Skeletal muscle satellite cell (primary cell): Measurements from ENCODE around the gene MCM3.

Source experiments
- H3K27me3 ChIP-seq: 2 replicates; pipeline ENCODE4 v1.7.0; 2013; ENCODE audit warnings: low read length; ENCODE audit not compliant: control insufficient read depth, insufficient read depth
- H3K36me3 ChIP-seq: 2 replicates; pipeline ENCODE4 v1.7.0; 2013; ENCODE audit warnings: mild to moderate bottlenecking, control low read depth, low read length; ENCODE audit not compliant: insufficient read depth
- H3K4me1 ChIP-seq: 2 replicates; pipeline ENCODE4 v1.7.0; 2013; ENCODE audit warnings: low read length; ENCODE audit not compliant: control insufficient read depth, insufficient read depth
- H3K4me2 ChIP-seq: 2 replicates; pipeline ENCODE4 v1.7.0; 2013; ENCODE audit warnings: mild to moderate bottlenecking, low read length
- H3K4me3 ChIP-seq: 2 replicates; pipeline ENCODE4 v1.7.0; 2013; ENCODE audit warnings: low read length
- H3K9ac ChIP-seq: 2 replicates; pipeline ENCODE4 v1.7.0; 2013; ENCODE audit warnings: mild to moderate bottlenecking, low read depth, low read length, moderate library complexity
- H3K9me3 ChIP-seq: replicated peaks from 2 replicates; pipeline ENCODE4 v1.7.0; 2013; ENCODE audit warnings: mild to moderate bottlenecking, control low read depth, low read length

The MCM3 gene

DNA sequence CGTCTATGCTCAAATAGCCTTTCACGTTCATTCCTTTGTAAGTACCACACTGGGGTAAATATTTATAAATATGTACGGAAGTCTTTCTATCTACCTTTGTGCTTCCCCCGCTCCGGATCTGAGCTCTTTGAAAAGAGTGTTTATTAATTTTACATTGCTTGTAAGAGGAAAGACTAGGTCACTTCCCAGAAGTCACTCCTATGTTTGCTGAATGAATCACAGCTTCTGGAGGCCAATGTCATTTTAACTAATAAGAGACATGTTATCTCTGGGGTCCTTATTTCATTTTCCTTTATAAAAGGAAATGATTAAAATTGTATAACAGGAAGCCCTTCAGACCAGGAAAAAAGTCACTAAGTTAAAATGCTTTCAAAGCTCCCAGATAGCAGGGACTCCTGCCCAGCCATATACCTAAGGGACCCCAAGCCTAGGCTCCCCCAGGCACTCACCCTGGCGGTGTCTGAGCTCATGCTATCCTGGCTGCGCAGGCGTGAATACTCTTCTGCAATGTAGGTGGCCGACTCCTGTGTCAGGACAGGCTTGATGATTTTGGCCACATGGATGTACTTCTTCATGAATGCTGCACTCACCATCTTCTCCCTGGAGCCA, 12.6 kb downstream of the MCM3 start:
- Histone ChIP-seq H3K4me2 (no peak overlapping the region), H3K4me3 (no peak overlapping the region), H3K9ac (no peak overlapping the region), H3K4me1 (no peaks in the 10 kb centered on the region), H3K9me3 (no peaks in the 10 kb centered on the region), H3K27me3 (no peaks in the 10 kb centered on the region), H3K36me3 (peaks cover 54% of the 10 kb centered on the region)

DNA sequence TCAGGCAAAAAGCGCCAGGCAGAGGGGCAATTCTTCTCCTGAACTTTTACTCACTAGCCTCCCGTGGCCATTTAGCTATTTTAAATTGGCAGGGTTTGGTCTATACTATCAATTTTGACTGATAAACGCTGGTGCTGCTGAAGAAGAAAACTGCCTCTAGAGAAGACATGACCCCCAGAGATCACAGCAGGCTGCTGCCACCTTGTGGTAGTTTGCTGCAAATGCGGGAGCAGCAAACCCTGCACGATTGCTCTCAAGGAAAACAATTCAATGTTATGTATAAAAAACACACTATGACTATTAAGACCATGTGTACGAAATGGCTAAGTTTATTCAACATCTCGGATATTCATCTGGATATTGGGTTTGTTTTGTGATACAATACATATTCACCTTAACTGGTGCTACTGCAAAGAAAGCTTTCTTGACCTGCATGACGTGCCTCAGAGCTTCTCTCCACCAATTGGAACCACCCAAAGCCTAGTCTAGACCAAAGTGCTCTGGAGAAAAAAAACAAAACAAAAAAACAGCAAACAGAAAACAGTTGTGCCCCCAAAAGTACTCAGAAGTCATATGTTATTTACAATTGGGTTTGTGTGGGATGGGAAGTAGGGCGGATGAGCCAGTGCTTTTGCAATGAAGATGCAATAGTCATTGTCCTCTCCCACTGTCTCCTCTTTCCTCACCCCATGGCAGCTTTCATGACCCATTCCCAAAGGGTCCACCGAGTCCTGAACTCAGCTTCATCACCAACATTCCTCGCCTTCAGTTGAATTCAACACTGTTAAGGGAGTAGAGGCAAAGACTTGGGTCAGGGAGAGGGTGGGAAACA, 20.6 kb downstream of the MCM3 start:
- Histone ChIP-seq H3K27me3 (no peaks in the 10 kb centered on the region), H3K4me2 (no peak overlapping the region), H3K4me3 (no peak overlapping the region), H3K4me1 (peaks cover 3% of the 10 kb centered on the region), H3K9ac (no peak overlapping the region), H3K36me3 (peaks cover 46% of the 10 kb centered on the region), H3K9me3 (no peaks in the 10 kb centered on the region)

DNA sequence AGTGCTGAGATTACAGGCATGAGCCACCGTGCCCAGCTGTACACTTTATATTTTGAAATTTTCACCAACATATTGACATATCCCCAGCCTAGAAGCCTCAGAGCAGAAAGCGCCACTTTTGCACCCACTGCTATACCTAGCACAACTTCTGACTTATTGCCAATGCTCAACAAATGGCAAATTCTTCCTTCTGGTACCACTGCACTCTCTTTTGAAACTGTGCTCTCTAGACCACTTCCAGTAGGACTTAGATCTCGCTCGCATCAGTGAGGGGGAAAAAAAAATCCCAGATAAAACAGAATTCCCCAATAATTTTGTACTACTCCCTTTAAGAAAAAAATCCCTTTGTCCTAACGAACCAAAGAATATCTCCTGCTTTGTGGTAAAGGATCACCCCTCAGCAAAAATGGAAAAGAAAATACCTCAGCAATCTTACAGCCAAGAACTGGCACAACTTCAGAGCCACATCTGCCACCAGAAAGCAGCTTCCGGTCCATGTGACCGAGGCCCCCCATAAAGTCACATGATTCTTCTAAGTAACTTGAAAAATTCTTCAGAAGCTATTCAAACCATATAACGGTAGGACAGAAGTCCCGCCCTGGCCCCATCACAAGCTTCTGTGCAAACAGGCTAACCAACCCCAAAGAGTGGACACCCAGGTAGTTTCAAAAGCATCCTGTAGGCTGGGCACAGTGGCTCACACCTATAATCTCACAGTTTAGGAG, 21.8 kb downstream of the MCM3 start:
- Histone ChIP-seq H3K9ac (no peak overlapping the region), H3K4me3 (no peak overlapping the region), H3K4me2 (no peak overlapping the region), H3K27me3 (no peaks in the 10 kb centered on the region), H3K36me3 (peaks cover 37% of the 10 kb centered on the region), H3K4me1 (peaks cover 3% of the 10 kb centered on the region), H3K9me3 (no peaks in the 10 kb centered on the region)

DNA sequence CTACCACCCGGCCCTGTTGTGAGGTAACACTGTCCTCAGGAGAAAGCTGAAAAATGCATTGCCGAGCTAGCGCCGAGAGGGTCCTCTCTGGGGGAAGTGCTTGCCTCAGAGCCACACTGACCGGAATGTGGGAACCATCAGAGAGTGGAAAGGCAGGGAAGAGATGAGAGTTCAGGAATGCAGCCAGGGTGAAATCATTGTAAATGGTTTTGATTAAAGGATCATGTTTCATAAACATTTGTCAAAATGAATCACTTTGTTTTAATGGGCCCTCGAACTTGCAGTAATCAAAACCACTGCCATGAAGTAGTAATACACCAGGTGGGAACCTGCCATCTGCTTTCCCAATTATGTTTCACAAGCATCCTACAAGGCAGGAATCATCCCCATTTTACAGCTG, 23.3 kb downstream of the MCM3 start:
- peaks cover 3% of the 10 kb centered on the region for H3K4me1 ChIP-seq
- H3K4me3 ChIP-seq = no peak overlapping the region
- H3K27me3 ChIP-seq = no peaks in the 10 kb centered on the region
- H3K9me3 ChIP-seq = no peaks in the 10 kb centered on the region
- H3K36me3 ChIP-seq = peaks cover 27% of the 10 kb centered on the region
- no peak overlapping the region for H3K9ac ChIP-seq
- no peak overlapping the region for H3K4me2 ChIP-seq

DNA sequence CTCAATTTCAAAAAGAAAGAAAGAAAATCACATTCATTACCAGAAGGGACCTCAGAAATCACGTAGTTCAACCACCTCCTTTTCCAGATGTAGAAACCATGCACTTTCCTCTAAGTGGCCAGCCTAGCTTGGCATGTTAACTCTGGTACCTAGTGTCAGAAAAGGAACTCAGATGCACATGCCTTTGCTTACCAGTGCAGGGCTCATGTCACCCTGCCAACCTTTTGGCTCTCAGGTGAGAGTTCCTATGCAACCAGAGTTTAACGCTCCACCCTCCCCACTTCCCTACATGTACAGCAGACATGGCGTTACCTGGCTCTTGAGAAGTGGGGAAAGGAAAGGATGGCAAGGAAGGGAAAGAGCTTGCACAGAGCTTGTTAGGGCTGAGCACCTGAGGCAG, 23.9 kb downstream of the MCM3 start:
- no peak overlapping the region for H3K9ac ChIP-seq
- peaks cover 21% of the 10 kb centered on the region for H3K36me3 ChIP-seq
- peaks cover under 1% of the 10 kb centered on the region for H3K27me3 ChIP-seq
- no peak overlapping the region for H3K4me3 ChIP-seq
- H3K4me2 ChIP-seq = no peak overlapping the region
- H3K4me1 ChIP-seq = peaks cover 3% of the 10 kb centered on the region
- H3K9me3 ChIP-seq = no peaks in the 10 kb centered on the region

DNA sequence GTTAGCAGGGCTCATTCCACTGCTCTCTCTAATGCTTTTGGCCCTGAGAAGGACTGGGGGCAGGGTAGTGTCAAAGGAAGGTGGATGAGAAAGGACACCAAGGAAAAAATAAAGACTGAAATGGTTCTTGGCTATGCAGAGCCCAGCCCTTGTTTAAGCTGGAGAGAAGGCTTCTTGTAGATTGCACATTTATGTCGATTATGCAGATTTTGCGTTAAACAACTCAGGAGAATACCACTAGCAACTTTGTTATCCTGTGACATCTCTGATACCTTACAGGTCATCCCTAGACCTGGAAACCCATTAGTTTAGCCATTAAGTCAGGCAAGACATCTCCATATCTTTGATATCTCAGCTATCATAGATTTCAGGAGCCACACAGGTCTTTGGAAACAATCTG, 29.1 kb downstream of the MCM3 start:
- Histone ChIP-seq H3K36me3 (no peaks in the 10 kb centered on the region), H3K4me3 (no peak overlapping the region), H3K9me3 (no peaks in the 10 kb centered on the region), H3K9ac (no peak overlapping the region), H3K4me2 (no peak overlapping the region), H3K4me1 (no peaks in the 10 kb centered on the region), H3K27me3 (peaks cover 49% of the 10 kb centered on the region)

DNA sequence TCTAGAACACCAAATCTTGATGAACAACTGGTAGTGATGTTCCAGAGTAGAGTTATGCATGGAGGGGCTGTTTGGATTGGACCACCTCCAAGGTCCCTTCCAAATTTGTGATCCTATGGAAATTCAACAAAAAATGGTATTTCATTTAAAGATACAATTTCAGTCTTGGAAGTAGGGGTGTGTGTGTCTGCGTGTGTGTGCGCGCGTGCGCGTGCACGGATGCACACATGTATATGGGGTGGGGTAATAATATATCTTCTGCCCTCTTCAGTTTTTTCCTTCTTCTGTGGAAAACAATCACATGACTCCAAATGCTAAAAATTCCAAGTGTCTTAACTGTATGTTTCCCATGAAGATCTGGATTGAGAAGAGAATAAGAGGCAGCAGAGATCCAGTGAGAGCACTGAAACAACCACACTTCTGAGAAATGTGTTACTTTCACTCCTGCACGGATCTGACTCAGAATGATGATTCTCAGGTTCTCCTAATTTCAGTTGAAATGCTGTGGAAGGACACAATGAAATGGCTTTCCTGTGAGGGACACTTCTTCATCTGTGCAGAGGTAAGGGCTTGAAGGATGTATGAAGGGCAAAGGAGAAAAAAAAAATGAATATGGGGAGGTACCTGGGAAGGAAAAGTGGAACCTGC, 29.7 kb downstream of the MCM3 start:
- peaks cover 55% of the 10 kb centered on the region for H3K27me3 ChIP-seq
- no peaks in the 10 kb centered on the region for H3K9me3 ChIP-seq
- no peak overlapping the region for H3K4me3 ChIP-seq
- H3K9ac ChIP-seq = no peak overlapping the region
- no peak overlapping the region for H3K4me2 ChIP-seq
- no peaks in the 10 kb centered on the region for H3K36me3 ChIP-seq
- H3K4me1 ChIP-seq = no peaks in the 10 kb centered on the region

DNA sequence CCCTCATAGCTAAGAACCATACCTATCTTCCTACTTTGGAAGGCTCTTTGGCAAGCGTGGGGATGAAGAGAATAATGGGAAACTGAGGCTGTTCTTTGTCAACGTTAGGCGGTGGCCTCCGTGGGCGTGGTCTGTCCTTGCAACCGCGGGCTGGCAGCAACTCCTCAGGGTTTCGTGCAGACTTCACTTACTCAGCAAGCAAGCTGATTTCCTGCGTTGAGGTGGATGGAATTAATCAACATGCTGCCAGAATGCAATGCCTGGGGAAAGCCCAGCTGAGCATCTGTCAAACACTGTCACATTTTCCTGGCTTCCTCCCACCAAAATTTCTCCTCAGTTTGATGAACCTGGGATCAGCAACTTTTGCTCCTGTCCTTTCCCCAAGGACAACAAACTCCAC, 31.0 kb downstream of the MCM3 start:
- no peak overlapping the region for H3K4me2 ChIP-seq
- H3K4me3 ChIP-seq = no peak overlapping the region
- no peaks in the 10 kb centered on the region for H3K9me3 ChIP-seq
- no peaks in the 10 kb centered on the region for H3K36me3 ChIP-seq
- no peak overlapping the region for H3K9ac ChIP-seq
- H3K4me1 ChIP-seq = no peaks in the 10 kb centered on the region
- H3K27me3 ChIP-seq = peaks cover 65% of the 10 kb centered on the region

DNA sequence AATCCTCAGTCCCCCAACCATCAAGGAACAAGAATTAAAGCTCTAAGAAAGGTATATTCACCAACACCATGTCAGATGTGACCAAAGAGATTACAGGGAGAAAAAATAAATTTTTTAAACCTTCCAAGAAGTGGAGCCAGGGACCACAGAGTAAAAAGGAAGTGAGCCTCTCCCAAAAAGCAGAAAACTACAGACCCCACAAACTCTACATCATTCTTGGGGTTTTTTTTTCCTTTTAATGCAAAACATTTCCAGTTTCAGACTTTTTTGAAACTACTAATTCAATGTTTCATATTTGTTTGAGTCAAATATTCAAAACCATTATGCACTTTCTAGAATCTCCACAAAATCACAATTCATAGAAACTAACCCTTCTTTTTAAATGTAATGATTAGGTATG, 33.4 kb downstream of the MCM3 start:
- no peak overlapping the region for H3K4me3 ChIP-seq
- H3K4me1 ChIP-seq = no peaks in the 10 kb centered on the region
- H3K27me3 ChIP-seq = peaks cover 83% of the 10 kb centered on the region
- H3K9ac ChIP-seq = no peak overlapping the region
- no peaks in the 10 kb centered on the region for H3K9me3 ChIP-seq
- H3K36me3 ChIP-seq = no peaks in the 10 kb centered on the region
- H3K4me2 ChIP-seq = no peak overlapping the region

DNA sequence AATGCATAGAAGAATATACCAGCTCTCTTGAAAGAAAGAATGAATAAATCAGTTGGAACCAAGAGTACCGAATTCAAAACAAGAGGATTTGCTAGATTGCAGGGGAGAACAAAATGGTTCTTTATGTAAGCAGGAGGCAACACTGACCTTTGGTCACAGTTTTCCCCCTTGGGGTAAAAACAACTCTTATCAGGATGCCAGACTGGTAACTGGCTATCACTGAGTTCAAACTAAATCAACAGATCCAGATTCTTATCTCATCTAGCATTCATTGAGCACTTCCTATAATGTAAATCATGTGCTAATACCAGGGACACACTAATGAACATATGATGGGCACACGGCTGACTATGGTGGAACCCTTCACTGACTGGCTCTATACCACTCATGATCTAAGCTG, 35.5 kb downstream of the MCM3 start:
- H3K9me3 ChIP-seq = no peaks in the 10 kb centered on the region
- H3K27me3 ChIP-seq = peaks cover 82% of the 10 kb centered on the region
- no peaks in the 10 kb centered on the region for H3K4me1 ChIP-seq
- no peak overlapping the region for H3K9ac ChIP-seq
- no peaks in the 10 kb centered on the region for H3K36me3 ChIP-seq
- H3K4me3 ChIP-seq = no peak overlapping the region
- no peak overlapping the region for H3K4me2 ChIP-seq

DNA sequence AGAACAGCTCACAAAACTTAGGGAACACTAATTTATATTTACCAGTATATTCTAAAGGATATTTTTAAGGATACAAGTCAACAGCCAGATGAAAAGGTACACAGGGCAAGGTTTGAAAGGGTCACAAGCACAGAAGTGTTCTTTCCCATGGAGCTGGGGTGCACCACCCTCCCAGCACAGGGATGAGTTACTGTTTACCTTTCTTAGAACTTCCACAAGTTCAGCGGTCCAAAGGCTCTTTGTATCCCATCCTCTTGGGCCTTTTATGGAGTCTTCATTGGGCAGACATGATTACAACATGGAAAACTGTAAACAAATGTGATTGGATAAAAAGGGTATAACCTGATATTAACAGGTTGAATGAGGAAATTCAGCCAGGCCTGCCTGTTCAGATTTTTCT, 39.1 kb downstream of the MCM3 start:
- no peaks in the 10 kb centered on the region for H3K4me1 ChIP-seq
- H3K27me3 ChIP-seq = peaks cover 56% of the 10 kb centered on the region
- H3K4me2 ChIP-seq = no peak overlapping the region
- no peaks in the 10 kb centered on the region for H3K9me3 ChIP-seq
- H3K36me3 ChIP-seq = no peaks in the 10 kb centered on the region
- H3K9ac ChIP-seq = no peak overlapping the region
- H3K4me3 ChIP-seq = no peak overlapping the region
